Measurements from ENCODE around the gene DCLK3.

DCLK3 gene

GRCh38 chr3:36709281-36709680 lies 55.1 kb downstream of the DCLK3 start:
- Histone ChIP-seq H2BK12ac (ENCODE audit: low read length) (no peak overlapping the region), H3K27ac (ENCODE audit: low read depth, low read length) (no peak overlapping the region), H4K8ac (ENCODE audit: low read depth, low read length) (no peak overlapping the region), H2AFZ (ENCODE audit: insufficient read depth, low read length, poor library complexity) (no peak overlapping the region), H3K4ac (ENCODE audit: low read depth, low read length) (no peak overlapping the region), H3K4me2 (ENCODE audit: low read length) (no peak overlapping the region), H3K4me1 (ENCODE audit: control insufficient read depth in 1 of 2, insufficient read depth in 2 of 2, low read length in 2 of 2) (peaks cover 0 to 3% of the 10 kb centered on the region in 2 experiments), H4K91ac (ENCODE audit: low read depth, low read length) (no peak overlapping the region), H3K36me3 (ENCODE audit: control insufficient read depth in 1 of 2, insufficient read depth in 2 of 2, low read length in 2 of 2) (no peaks in the 10 kb centered on the region), H3K23ac (ENCODE audit: low read length) (no peak overlapping the region), H2BK120ac (ENCODE audit: insufficient read depth, low read length, poor library complexity) (no peak overlapping the region), H3K4me3 (ENCODE audit: low read depth, low read length) (no peak overlapping the region), H3K27me3 (ENCODE audit: insufficient read depth, low read length) (no peaks in the 10 kb centered on the region), H2AK5ac (ENCODE audit: low read length) (no peak overlapping the region), H3K14ac (ENCODE audit: low read length) (no peak overlapping the region), H3K79me2 (ENCODE audit: control insufficient read depth, insufficient read depth, low read length, poor library complexity) (no peaks in the 10 kb centered on the region), H4K12ac (ENCODE audit: low read depth, low read length) (no peak overlapping the region), H2BK5ac (ENCODE audit: low read depth, low read length, poor library complexity) (no peak overlapping the region), H3K18ac (ENCODE audit: low read length) (no peak overlapping the region), H3K9ac (ENCODE audit: low read length) (no peak overlapping the region), H3K79me1 (ENCODE audit: low read length) (no peaks in the 10 kb centered on the region), H3K9me3 (ENCODE audit: insufficient read depth, low read depth, low read length) (no peaks in the 10 kb centered on the region)
- WGBS (ENCODE audit: extremely low coverage, insufficient coverage, insufficient read length) = no CpG with 5 or more reads among the region's 4 CpGs
- no peak for DNase-seq

GRCh38 chr3:36707623-36708409 lies 56.5 kb downstream of the DCLK3 start:
- H3K23ac ChIP-seq (ENCODE audit: low read length) = no peak overlapping the region
- H2BK12ac ChIP-seq (ENCODE audit: low read length) = no peak overlapping the region
- no peak overlapping the region for H2BK120ac ChIP-seq (ENCODE audit: insufficient read depth, low read length, poor library complexity)

GRCh38 chr3:36705015-36705414 lies 59.3 kb downstream of the DCLK3 start:
- Histone ChIP-seq H4K12ac (ENCODE audit: low read depth, low read length) (no peak overlapping the region), H3K14ac (ENCODE audit: low read length) (no peak overlapping the region), H3K4ac (ENCODE audit: low read depth, low read length) (no peak overlapping the region), H3K9ac (ENCODE audit: low read length) (no peak overlapping the region), H4K91ac (ENCODE audit: low read depth, low read length) (no peak overlapping the region), H3K9me3 (ENCODE audit: insufficient read depth, low read depth, low read length) (no peaks in the 10 kb centered on the region), H2BK5ac (ENCODE audit: low read depth, low read length, poor library complexity) (no peak overlapping the region), H3K79me1 (ENCODE audit: low read length) (no peaks in the 10 kb centered on the region), H3K27ac (ENCODE audit: low read depth, low read length) (no peak overlapping the region), H2AFZ (ENCODE audit: insufficient read depth, low read length, poor library complexity) (no peak overlapping the region), H3K36me3 (ENCODE audit: control insufficient read depth in 1 of 2, insufficient read depth in 2 of 2, low read length in 2 of 2) (no peaks in the 10 kb centered on the region), H3K4me2 (ENCODE audit: low read length) (no peak overlapping the region), H3K18ac (ENCODE audit: low read length) (no peak overlapping the region), H3K4me3 (ENCODE audit: low read depth, low read length) (no peak overlapping the region), H3K79me2 (ENCODE audit: control insufficient read depth, insufficient read depth, low read length, poor library complexity) (no peaks in the 10 kb centered on the region), H3K4me1 (ENCODE audit: control insufficient read depth in 1 of 2, insufficient read depth in 2 of 2, low read length in 2 of 2) (no peaks in the 10 kb centered on the region), H2BK12ac (ENCODE audit: low read length) (no peak overlapping the region), H3K27me3 (ENCODE audit: insufficient read depth, low read length) (no peaks in the 10 kb centered on the region), H2AK5ac (ENCODE audit: low read length) (no peak overlapping the region), H3K23ac (ENCODE audit: low read length) (no peak overlapping the region), H2BK120ac (ENCODE audit: insufficient read depth, low read length, poor library complexity) (no peak overlapping the region), H4K8ac (ENCODE audit: low read depth, low read length) (no peak overlapping the region)
- no peak for DNase-seq
- WGBS (ENCODE audit: extremely low coverage, insufficient coverage, insufficient read length) = no CpG with 5 or more reads among the region's 8 CpGs

More at GRCh38 chr3:36707623-36708409, 56.5 kb downstream of the DCLK3 start:
- Histone ChIP-seq H3K4me3 (ENCODE audit: low read depth, low read length) (no peak overlapping the region), H3K27me3 (ENCODE audit: insufficient read depth, low read length) (no peaks in the 10 kb centered on the region), H3K18ac (ENCODE audit: low read length) (no peak overlapping the region), H3K9ac (ENCODE audit: low read length) (no peak overlapping the region), H3K4ac (ENCODE audit: low read depth, low read length) (no peak overlapping the region), H3K9me3 (ENCODE audit: insufficient read depth, low read depth, low read length) (no peaks in the 10 kb centered on the region), H3K36me3 (ENCODE audit: control insufficient read depth in 1 of 2, insufficient read depth in 2 of 2, low read length in 2 of 2) (no peaks in the 10 kb centered on the region), H2AK5ac (ENCODE audit: low read length) (no peak overlapping the region), H3K79me1 (ENCODE audit: low read length) (no peaks in the 10 kb centered on the region), H3K4me1 (ENCODE audit: control insufficient read depth in 1 of 2, insufficient read depth in 2 of 2, low read length in 2 of 2) (no peaks in the 10 kb centered on the region), H2BK5ac (ENCODE audit: low read depth, low read length, poor library complexity) (no peak overlapping the region), H3K4me2 (ENCODE audit: low read length) (no peak overlapping the region), H4K8ac (ENCODE audit: low read depth, low read length) (no peak overlapping the region), H3K14ac (ENCODE audit: low read length) (no peak overlapping the region), H4K12ac (ENCODE audit: low read depth, low read length) (no peak overlapping the region), H3K27ac (ENCODE audit: low read depth, low read length) (no peak overlapping the region), H2AFZ (ENCODE audit: insufficient read depth, low read length, poor library complexity) (no peak overlapping the region), H3K79me2 (ENCODE audit: control insufficient read depth, insufficient read depth, low read length, poor library complexity) (no peaks in the 10 kb centered on the region), H4K91ac (ENCODE audit: low read depth, low read length) (no peak overlapping the region)
- DNase-seq = no peak
- no CpG with 5 or more reads among the region's 6 CpGs for WGBS (ENCODE audit: extremely low coverage, insufficient coverage, insufficient read length)

GRCh38 chr3:36704280-36704679 lies 60.1 kb downstream of the DCLK3 start:
- Histone ChIP-seq H3K79me2 (ENCODE audit: control insufficient read depth, insufficient read depth, low read length, poor library complexity) (no peaks in the 10 kb centered on the region), H4K8ac (ENCODE audit: low read depth, low read length) (no peak overlapping the region), H3K36me3 (ENCODE audit: control insufficient read depth in 1 of 2, insufficient read depth in 2 of 2, low read length in 2 of 2) (no peaks in the 10 kb centered on the region), H3K27me3 (ENCODE audit: insufficient read depth, low read length) (no peaks in the 10 kb centered on the region), H2AK5ac (ENCODE audit: low read length) (no peak overlapping the region), H3K27ac (ENCODE audit: low read depth, low read length) (no peak overlapping the region), H4K12ac (ENCODE audit: low read depth, low read length) (no peak overlapping the region), H3K4ac (ENCODE audit: low read depth, low read length) (no peak overlapping the region), H3K4me2 (ENCODE audit: low read length) (no peak overlapping the region), H2AFZ (ENCODE audit: insufficient read depth, low read length, poor library complexity) (no peak overlapping the region), H3K14ac (ENCODE audit: low read length) (no peak overlapping the region), H2BK120ac (ENCODE audit: insufficient read depth, low read length, poor library complexity) (no peak overlapping the region), H3K4me1 (ENCODE audit: control insufficient read depth in 1 of 2, insufficient read depth in 2 of 2, low read length in 2 of 2) (no peaks in the 10 kb centered on the region), H3K23ac (ENCODE audit: low read length) (no peak overlapping the region), H3K9me3 (ENCODE audit: insufficient read depth, low read depth, low read length) (no peaks in the 10 kb centered on the region), H3K4me3 (ENCODE audit: low read depth, low read length) (no peak overlapping the region), H2BK5ac (ENCODE audit: low read depth, low read length, poor library complexity) (no peak overlapping the region), H3K18ac (ENCODE audit: low read length) (no peak overlapping the region), H2BK12ac (ENCODE audit: low read length) (no peak overlapping the region), H3K9ac (ENCODE audit: low read length) (no peak overlapping the region), H4K91ac (ENCODE audit: low read depth, low read length) (no peak overlapping the region), H3K79me1 (ENCODE audit: low read length) (no peaks in the 10 kb centered on the region)
- DNase-seq = no peak
- WGBS (ENCODE audit: extremely low coverage, insufficient coverage, insufficient read length) = no CpG with 5 or more reads among the region's 4 CpGs

All from trophoblast cell (in vitro differentiated cells and primary cell).